Measurements from ENCODE around the gene GPR152.
A peak's percentile ranks its signal among the peaks of the same experiment; 100 is the strongest.
"Not testable (repeated sequence)": the region's sequence is repeated elsewhere in the genome, so short reads cannot be mapped to it uniquely, and the experiment has no call there.

The GPR152 gene

DNA sequence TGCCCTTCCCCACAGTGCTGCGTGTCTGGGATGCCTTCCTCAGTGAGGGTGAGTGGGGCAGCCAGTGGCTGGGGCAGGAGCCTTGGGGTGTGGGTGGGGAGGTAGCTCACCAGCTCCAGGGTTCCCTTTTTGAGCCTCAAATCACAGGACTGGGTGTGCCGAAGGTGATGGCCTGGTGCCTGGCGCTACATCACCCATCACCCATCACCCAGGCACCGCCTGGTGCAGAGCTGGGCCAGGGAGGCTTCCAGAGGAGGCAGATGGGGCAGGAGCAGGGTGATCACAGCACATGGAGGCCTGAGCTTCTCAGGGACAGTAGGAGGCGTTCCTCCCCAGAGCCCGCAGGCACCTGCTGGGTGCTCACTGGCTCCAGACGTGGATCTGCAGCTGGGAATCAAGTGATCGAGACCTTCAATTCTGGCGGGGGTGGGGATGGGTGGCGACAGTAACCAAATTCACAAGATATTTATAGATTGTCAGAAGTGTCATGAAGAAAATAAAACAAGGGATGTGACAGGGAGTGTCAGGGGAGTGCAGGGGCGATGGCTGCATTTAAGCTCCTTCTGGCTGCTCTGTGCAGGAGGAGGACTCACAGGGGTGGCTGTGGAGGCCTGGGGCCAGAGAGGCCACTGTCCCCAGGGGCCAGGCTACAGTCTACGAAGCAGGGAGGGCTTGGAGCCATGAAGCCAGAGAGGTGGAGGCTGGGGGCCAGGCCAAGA, 45.4 kb downstream of the GPR152 start:
- DNase-seq, result no peak

DNA sequence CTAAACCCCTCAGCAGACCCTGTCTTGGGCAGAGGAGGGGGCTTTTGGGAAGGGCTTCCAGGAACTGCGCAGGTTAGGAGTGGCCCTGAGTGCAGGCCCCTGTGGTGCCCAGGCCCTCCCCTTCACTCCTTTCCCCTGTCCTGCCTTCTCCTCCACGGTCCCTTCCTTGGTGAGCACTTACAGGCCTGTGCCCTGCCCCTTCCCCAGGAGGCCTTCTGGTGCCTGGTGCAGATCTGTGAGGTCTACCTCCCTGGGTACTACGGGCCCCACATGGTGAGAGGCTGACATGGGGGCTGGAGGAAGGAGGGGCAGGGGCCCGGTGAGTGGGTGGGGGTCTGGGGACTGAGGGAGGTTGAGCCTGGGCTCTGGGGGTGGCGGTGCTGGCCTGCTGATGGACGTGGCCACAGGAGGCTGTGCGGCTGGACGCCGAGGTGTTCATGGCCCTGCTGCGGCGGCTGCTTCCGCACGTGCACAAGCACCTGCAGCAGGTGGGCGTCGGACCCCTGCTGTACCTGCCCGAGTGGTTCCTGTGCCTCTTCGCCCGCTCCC, 46.0 kb downstream of the GPR152 start:
- DNase-seq, result no peak

DNA sequence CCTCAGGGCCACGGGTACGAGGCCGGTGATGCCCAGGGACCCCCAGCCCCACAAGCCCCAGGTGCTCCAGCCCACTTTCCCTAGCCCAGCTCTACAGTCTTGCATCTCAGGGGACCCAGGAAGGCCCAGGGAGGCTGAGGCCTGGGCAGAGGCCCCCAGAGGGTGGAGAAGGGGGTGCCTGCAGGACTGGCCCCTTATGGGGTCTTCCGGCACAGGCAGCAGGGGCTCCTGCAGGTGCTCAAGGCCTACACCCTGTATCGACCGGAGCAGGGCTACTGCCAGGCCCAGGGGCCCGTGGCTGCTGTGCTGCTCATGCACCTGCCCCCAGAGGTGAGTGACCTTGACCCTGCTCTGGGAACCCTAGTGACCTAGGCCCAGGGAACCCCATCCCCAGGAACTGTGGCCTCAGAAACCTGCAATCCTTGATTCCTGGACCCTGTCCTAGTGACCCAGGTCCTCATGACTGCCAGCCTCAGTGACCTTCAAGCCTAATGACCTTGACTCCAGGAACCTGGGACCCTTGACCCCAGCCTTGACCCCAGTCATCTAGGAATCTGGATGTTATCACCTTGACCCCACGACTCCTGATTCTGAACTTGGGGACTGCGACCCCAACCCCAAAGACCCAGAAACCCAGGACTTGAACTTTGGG, 46.7 kb downstream of the GPR152 start:
- DNase-seq, result no peak

DNA sequence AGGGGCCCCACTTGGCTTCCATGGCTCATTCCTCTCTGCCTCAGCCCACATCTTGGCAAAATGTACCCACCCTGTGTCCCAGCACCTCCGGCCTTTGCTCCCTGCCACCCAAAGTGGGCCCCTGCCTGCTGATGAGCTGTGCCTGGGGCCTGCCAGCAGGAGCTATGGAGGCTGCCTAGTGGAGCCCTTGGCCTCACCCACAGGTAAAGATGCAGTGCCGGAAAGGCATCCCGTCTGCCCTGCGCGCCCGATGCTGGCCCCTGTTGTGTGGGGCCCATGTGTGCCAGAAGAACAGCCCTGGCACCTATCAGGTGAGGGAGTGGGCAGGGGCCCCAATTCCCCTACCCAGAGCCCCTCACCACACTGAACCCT, 47.3 kb downstream of the GPR152 start:
- no peak for DNase-seq

DNA sequence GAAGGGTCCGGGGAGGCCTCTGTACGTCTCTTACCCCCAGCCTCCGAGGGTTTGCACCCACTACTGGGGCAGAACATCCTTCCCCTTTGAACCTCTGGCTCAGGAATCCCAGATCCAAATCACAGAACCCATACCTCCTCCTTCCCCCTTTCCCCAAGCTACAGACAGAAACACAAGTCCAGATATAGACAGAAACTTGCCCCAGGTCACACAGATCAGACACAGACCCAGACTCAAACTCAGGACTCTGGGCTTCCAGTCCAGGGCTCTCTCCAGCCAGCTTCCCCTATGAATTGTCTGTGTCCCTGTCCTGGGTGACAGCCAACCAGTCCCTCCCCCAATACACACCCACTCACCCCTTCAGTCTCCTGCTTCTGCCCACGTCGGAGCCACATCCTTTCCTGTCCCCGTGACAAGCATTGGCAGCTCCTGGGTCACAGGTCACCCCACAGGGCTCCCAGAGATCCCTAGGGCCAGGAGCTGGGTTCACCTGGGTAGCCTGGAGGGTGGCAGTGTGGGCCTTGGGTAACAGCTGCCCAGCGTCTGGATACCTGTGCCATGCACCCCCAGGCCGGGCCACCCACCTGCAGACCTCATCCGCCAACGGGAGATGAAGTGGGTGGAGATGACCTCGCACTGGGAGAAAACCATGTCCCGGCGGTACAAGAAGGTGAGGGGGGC, 47.9 kb downstream of the GPR152 start:
- no peak for DNase-seq

DNA sequence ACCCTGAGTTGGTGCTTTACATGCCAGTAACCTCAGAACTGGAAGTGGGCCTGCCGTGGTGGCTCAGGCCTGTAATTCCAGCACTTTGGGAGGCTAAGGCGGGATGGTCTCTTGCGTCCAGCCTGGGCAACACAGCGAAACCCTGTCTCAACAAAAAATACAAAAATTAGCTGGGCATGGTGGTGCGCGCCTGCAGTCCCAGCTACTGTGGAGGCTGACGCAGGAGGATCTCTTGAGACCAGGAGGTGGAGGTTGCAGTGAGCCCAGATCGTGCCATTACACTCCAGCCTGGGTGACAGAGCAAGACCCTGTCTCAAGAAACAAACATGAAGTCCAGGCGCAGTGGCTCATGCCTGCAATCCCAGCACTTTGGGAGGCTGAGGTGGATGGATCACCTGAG, 49.4 kb downstream of the GPR152 start:
- not testable (repeated sequence) for DNase-seq

DNA sequence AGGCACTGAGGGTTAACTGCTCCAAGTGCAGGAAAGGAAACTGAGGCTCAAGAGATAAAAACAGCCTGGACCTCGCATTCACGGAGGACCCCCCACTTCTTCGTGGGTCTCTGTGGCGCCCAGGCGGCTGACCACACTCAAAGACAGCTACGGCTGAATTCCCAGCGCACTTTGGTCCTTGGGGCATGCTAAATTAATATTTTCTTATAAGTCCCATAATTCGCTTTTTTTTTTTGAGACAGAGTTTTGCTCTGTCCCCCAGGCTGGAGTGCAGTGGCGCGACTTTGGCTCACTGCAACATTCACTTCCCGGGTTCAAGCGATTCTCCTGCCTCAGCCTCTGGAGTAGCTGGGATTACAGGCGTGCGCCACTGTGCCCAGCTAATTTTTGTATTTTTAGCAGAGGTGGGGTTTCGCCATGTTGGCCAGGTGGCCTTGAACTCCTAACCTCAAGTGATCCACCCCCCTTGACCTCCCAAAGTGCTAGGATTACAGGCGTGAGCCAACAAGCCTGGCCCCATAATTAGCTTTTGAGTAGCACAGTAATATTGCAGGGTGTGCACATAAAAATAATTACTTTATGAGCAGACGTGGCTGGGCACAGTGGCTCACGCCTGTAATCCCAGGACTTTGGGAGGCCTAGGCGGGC, 50.2 kb downstream of the GPR152 start:
- not testable (repeated sequence) for DNase-seq

DNA sequence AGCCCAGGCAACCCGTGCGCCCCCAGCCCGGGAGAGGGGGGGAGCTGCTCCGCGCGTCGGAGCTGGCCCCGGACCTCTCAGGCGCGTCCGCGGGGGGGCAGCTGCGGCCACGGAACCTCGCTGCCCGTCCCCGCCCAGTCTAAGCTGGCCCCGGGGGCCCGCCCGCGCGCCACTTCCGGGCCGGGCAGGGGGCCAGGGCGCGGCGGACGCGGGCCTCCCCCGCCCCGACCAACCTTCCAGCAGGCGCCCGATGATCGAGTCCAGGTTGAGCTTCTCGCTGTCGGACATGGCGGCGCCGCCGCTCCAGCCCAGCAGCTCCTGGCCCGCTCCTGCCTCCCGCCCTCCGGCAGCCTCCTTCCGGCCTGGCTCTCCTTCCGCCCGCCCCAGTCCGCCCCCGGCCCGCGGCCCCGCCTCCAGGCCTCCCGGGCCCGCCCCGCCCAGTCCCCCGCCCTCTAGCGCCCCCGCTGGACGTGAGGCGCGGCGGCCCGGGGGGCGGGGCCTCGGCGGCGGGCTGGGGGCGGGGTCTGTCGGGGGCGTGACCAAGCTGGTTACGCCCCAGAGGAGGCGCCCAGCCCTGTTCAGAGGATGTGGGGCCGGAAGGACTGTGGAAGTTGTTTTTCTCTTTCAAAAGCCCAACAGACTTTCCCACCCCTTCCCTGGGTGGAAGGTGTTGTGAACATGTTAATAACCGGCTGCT, 50.9 kb downstream of the GPR152 start, which contains the start of gene PPP1CA:
TSS of gene PPP1CA (minus strand) at position 364 of the 697 bp plus-strand sequence. CDS start at position 288, 76 bp downstream.
- peak; percentile 34 for DNase-seq

All from DMS 273 treated with DMSO at 0.1 percent for 48 hours (cell line).